Ovary (tissue), 9 donors: Measurements from ENCODE around the gene IL33. TPM values are rescaled to one million over a fixed set of nuclear protein-coding genes. Genes with fewer than 3 reads are reported as not detected.

Experiments
- DNase-seq, 5 donors: peaks; one replicate each; pipeline ENCODE4 v3.0.0-alpha.2; 2019 to 2020
- H3K27ac ChIP-seq, 2 donors: fragments of 200-600 bp; one replicate each; pipeline versions ENCODE4 v1.5.1 to v1.8.0; 2019 to 2022
- H3K27me3 ChIP-seq: fragments of 200-600 bp; one replicate; pipeline ENCODE4 v1.8.0; 2022
- H3K36me3 ChIP-seq: fragments of 200-600 bp; sonication (generic); one replicate; pipeline ENCODE4 v1.5.1; 2019
- H3K4me1 ChIP-seq: one replicate; pipeline ENCODE4 v1.8.1; 2013; ENCODE audit warnings: mild to moderate bottlenecking, moderate library complexity; ENCODE audit not compliant: insufficient read depth
- H3K4me3 ChIP-seq: fragments of 200-600 bp; sonication (generic); one replicate; pipeline ENCODE4 v1.5.1; 2017
- H3K9me3 ChIP-seq, 2 donors: fragments of 200-600 bp in 1 of 2; sonication (generic) in 1 of 2; one replicate each; pipeline versions ENCODE4 v1.5.1 to v1.8.1; 2013 to 2019; ENCODE audit warnings: mild to moderate bottlenecking in 1 of 2, moderate library complexity in 1 of 2
- CTCF ChIP-seq, 3 donors: fragments of 450-650 bp in 2 of 3; fragments of 200-600 bp in 1 of 3; IDR thresholded peaks; one replicate each; pipeline versions ENCODE4 v1.5.1 to v1.8.0; 2016 to 2022; ENCODE audit warnings: antibody characterized with exemption in 3 of 3, mild to moderate bottlenecking in 1 of 3
- EP300 ChIP-seq: sonication (generic); formaldehyde crosslinking; IDR thresholded peaks from one replicate; pipeline ENCODE4 v1.6.1; 2017; ENCODE audit warnings: antibody characterized with exemption
- POLR2A ChIP-seq: fragments of 450-650 bp; IDR thresholded peaks from one replicate; pipeline ENCODE4 v1.6.1; 2017; ENCODE audit warnings: antibody characterized with exemption, mild to moderate bottlenecking, moderate library complexity
- WGBS, 3 donors: extraction: QIAGEN DNeasy Blood & Tissue Kit in 1 of 3; methylation state at CpG; one replicate each; pipeline versions ENCODE4 v1.1.5 to v1.1.7; 2013 to 2017; 5-methylcytosine and 5-hydroxymethylcytosine counted together
- intact Hi-C, 4 donors: fragments of 100-400 bp; cut with DNase I; formaldehyde crosslinking; loops; one replicate each; pipeline versions ENCODE4 v1.11.0 to v1.15.1; 2022 to 2023
- polyA plus RNA-seq, 2 donors: library from polyadenylated mRNA; stranded (reverse); fragments of 200-250 nt in 1 of 2; fragments of 350-450 nt in 1 of 2; fragmentation: Illumina TruSeq in 1 of 2; extraction: RNeasy Lipid Tissue Mini Kit (QIAGEN cat#74804) in 1 of 2; gene quantifications; one replicate each; pipeline ENCODE4 v1.2.3, GENCODE V29; 2013 to 2014
- total RNA-seq, 7 donors: library from RNA; depleted of rRNA in 2 of 7; stranded (reverse); fragments of >200 nt in 2 of 7; fragmentation: NEBNext Ultra II Directional in 3 of 7; extraction: Animal tissue kit (Norgen Biotek cat#: 25700) in 3 of 7; gene quantifications; one replicate each; pipeline versions ENCODE4 v1.1.0 to v1.2.4, GENCODE V29; 2016 to 2023
- donor health status: DM: no; HTN: no; CAD: no; lungs with moderate emphysema.
- donor health status: DM: no; HTN: no; CAD: no.
- donor health status: Bipolar disorder and iron deficiency.
- donor health status: DM: yes; HTN: yes; CAD: no.
- donor health status: DM: no; HTN: no; CAD: no.
- donor health status: DM: yes; HTN: yes; CAD: no.

IL33 gene
- total and polyA plus RNA-seq, 9 donors, result 3.1 to 31.4 (median 11.8) TPM

GRCh38 chr9:6183627-6184026 is 32.0 kb upstream of the IL33 start:
- Histone ChIP-seq H3K36me3 (no peaks in the 10 kb centered on the region), H3K27ac (no peak overlapping the region), H3K4me1 (no peaks in the 10 kb centered on the region), H3K9me3 (no peaks in the 10 kb centered on the region), H3K4me3 (no peak overlapping the region), H3K27me3 (no peaks in the 10 kb centered on the region)
- WGBS, 3 donors, result 93 to 100% (median 95%) methylated on average over 1 of the region's 1 CpG
- TF ChIP-seq POLR2A (no peak), EP300 (no peak), CTCF (IDR thresholded peaks at IDR 0.05) (no peak)
- intact Hi-C loops, result loop anchor here in 1 of 4 donors (10.0 kb wide), 1 partner anchor 61 kb away; no protein-coding TSS in a partner anchor
- no peak for DNase-seq

- Histone ChIP-seq H3K27ac (no peak overlapping the region), H3K36me3 (no peaks in the 10 kb centered on the region), H3K4me3 (no peak overlapping the region), H3K9me3 (no peaks in the 10 kb centered on the region), H3K4me1 (no peaks in the 10 kb centered on the region), H3K27me3 (no peaks in the 10 kb centered on the region)
- TF ChIP-seq POLR2A (no peak), CTCF (IDR thresholded peaks at IDR 0.05) (no peak), EP300 (no peak)
- peak in 1 of 5 donors; percentile 40 for DNase-seq
- 54 to 68% (median 54%) methylated on average over 5 of the region's 5 CpGs for whole genome bisulfite sequencing, 3 donors
- intact Hi-C loops, result loop anchor here in 1 of 4 donors (10.0 kb wide), 1 partner anchor 60 kb away; no protein-coding TSS in a partner anchor
These were observed 30.6 kb upstream of the IL33 start for GRCh38 chr9:6184749-6185645.

GRCh38 chr9:6186691-6187090 is 28.9 kb upstream of the IL33 start:
- intact Hi-C loops, result loop anchor here in 1 of 4 donors (10.0 kb wide), 1 partner anchor 58 kb away; no protein-coding TSS in a partner anchor
- Histone ChIP-seq H3K9me3 (no peaks in the 10 kb centered on the region), H3K36me3 (no peaks in the 10 kb centered on the region), H3K27ac (no peak overlapping the region), H3K4me3 (no peak overlapping the region), H3K4me1 (no peaks in the 10 kb centered on the region), H3K27me3 (no peaks in the 10 kb centered on the region)
- 40 to 54% (median 54%) methylated on average over 2 of the region's 2 CpGs for WGBS, 3 donors
- no peak for DNase-seq
- TF ChIP-seq POLR2A (no peak), EP300 (no peak), CTCF (IDR thresholded peaks at IDR 0.05) (no peak)

GRCh38 chr9:6187272-6187671 is 28.3 kb upstream of the IL33 start:
- no peaks in the 10 kb centered on the region for H3K4me1 ChIP-seq
- no peak for DNase-seq
- no peaks in the 10 kb centered on the region for H3K36me3 ChIP-seq
- no peak overlapping the region for H3K4me3 ChIP-seq
- no peak for TF ChIP-seq EP300
- no peak for TF ChIP-seq POLR2A
- no peak for TF ChIP-seq CTCF (IDR thresholded peaks at IDR 0.05)
- intact Hi-C loops, result loop anchor here in 1 of 4 donors (10.0 kb wide), 1 partner anchor 58 kb away; no protein-coding TSS in a partner anchor
- H3K9me3 ChIP-seq, result no peaks in the 10 kb centered on the region
- no peaks in the 10 kb centered on the region for H3K27me3 ChIP-seq
- H3K27ac ChIP-seq, result no peak overlapping the region
